LNCAP (cell line): ENCODE measurements around the gene RAD52.

ENCODE experiments used
- TF ChIP-seq, protein P1 (sequence below): fragments of 450-650 bp; IDR thresholded peaks from 2 replicates; pipeline ENCODE4 v1.5.1; 2017; ENCODE audit warnings: mild to moderate bottlenecking

RAD52 gene

GRCh38 chr12:922285-922684 is 27.2 kb downstream of the RAD52 start:
- TF ChIP-seq, protein P1, sequence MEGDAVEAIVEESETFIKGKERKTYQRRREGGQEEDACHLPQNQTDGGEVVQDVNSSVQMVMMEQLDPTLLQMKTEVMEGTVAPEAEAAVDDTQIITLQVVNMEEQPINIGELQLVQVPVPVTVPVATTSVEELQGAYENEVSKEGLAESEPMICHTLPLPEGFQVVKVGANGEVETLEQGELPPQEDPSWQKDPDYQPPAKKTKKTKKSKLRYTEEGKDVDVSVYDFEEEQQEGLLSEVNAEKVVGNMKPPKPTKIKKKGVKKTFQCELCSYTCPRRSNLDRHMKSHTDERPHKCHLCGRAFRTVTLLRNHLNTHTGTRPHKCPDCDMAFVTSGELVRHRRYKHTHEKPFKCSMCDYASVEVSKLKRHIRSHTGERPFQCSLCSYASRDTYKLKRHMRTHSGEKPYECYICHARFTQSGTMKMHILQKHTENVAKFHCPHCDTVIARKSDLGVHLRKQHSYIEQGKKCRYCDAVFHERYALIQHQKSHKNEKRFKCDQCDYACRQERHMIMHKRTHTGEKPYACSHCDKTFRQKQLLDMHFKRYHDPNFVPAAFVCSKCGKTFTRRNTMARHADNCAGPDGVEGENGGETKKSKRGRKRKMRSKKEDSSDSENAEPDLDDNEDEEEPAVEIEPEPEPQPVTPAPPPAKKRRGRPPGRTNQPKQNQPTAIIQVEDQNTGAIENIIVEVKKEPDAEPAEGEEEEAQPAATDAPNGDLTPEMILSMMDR: no peak

DNA sequence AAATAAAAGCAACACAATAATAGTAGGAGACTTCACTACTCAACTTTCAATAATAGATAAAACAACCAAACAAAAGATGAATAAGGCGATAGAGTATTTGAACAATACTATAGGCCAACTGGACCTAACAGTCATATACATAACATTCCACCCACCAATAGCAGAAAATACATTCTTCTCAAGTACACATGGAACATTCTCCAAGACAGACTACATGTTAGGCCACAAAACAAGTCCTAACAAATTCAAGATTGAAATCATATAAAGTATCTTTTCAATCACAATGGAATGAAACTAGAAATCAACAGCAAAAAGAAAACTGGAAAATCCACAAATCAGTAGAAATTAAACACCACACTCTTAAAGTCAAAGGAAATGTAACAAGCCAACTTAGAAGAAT is 28.8 kb downstream of the RAD52 start:
- TF ChIP-seq, protein P1: no peak

DNA sequence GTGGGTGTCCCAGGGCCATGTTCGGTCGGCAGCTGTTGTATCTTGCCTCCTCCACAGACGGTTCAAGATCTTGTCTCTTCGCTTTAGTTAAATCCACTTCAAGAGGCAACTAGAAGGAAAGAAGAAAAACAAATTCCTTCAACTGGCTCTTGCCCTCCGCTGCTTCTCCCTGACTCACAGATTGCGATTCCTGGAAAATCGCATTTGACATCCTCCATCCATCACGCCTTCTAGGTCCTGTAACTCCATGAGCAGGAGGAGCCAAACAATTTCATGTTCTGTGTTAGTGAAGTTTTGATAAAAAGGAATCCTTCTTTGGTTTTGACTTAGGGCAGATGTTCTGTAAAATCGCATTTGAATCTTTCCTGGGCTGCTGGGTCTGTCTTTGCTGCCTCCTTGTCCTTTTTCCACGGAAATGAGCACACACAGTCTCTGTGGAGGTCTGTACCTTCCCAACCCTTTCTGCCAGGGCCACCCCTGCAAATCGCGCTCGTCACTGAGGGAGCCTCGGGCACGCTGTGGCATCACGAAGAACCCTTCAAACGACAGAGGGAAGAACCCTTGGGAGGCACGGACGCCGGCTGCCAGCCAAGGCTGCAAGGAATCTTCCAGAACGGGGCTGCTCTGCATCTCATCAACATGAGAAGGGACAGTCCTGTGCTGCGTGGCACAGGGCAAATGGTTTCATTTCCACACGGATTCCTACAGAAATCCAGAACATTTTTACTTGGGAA is 32.6 kb downstream of the RAD52 start:
- TF ChIP-seq, protein P1: no peak

DNA sequence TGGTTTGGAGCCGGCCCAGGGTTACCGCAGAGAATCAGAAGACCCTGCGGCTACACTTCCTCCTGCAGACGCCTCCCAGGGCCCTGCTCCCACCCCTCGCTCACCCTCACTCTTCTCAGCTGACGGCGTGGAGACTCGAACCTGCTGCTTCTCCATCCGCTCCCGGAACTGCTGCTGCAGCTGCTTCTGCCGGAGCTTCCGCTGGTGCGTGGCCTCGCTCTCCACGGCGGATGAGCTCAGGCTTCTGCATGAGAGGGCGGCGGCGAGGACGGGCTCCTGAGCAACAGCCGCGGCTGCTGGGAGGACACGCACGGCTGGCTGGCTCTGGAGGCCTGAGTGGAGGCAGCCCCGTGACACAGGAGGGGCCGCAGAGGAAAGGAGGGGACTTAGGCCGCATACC is 33.3 kb downstream of the RAD52 start:
- TF ChIP-seq, protein P1: no peak

DNA sequence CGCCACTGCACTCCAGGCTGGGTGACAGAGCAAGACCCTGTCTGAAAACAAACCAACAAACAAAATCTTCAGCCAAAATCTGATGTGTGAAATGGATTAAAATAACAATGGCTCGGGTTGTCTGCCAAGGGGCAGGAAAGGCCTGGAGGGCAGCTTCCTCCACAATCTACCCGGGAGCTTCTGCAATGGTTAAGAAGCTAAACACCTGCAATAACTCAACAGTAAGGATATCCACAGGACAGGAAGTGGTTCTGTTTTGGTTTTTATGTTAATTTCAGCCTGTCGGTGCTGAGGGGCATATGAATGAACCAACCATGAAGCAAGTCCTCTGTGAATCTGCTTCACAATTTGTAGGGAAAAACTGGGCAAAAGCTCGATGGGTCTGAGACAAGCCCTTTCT is 34.4 kb downstream of the RAD52 start:
- TF ChIP-seq, protein P1: no peak

GRCh38 chr12:913919-914698 is 35.4 kb downstream of the RAD52 start:
- TF ChIP-seq, protein P1: no peak

DNA sequence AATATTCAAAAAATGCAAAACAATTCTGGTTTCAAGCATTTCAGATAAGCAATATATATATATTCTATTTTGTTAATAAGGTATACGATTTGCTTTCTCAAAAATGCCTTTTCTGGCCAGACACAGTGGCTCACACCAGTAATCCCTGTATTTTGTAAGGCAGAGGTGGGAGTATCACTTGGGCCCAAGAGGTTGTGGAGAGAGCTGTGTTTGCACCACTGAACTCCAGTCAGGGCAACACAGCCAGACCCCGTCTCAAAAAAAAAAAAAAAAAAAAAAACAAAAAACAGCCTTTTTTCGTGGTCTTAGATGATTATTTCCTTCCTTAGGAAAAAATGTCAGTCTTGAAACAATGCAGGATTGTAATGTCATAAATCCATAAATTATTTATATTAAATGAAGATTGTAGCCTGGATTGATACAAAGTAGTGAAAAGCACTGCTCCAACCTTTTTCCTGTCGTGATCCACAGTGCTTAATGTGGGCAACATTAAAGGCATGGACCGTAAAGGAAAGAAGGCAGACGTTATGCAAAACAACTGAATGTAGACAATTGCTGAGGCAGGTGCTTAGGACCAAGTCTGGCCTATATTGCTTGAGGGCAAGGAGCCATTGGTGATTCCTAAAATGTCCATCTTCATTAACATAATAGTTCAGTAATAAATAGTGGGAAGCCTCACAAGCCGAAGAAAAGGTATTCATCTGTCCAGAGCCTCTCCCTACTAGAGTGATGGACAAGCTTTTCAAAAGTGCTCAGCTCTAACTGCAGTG is 36.8 kb downstream of the RAD52 start:
- TF ChIP-seq, protein P1: no peak
